ENCODE results near the gene IFNG-AS1.
A peak's percentile ranks its signal among the peaks of the same experiment; 100 is the strongest.

IFNG-AS1 gene

DNA sequence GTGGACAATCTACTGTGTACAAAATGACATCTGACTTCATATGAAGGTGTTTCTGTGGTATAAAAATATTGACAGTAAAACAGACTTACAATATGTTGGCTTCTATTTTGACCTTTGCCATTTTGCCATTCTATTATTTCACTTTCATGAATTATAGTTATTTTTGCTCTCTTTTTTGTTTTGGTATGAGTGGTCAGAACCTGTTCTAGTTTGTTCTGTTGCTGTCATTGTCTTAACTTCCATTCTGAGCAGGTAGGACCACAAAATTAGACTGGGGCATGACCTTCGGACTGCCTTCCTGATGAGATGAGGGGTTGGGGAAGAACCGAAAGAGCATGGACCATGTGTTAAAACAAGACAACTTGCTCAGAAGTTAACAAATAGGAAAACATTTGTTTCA lies 36.5 kb upstream of the IFNG-AS1 start:
- DNase-seq (ENCODE audit: low read depth), result peak; percentile 7
- TF ChIP-seq, protein P1, sequence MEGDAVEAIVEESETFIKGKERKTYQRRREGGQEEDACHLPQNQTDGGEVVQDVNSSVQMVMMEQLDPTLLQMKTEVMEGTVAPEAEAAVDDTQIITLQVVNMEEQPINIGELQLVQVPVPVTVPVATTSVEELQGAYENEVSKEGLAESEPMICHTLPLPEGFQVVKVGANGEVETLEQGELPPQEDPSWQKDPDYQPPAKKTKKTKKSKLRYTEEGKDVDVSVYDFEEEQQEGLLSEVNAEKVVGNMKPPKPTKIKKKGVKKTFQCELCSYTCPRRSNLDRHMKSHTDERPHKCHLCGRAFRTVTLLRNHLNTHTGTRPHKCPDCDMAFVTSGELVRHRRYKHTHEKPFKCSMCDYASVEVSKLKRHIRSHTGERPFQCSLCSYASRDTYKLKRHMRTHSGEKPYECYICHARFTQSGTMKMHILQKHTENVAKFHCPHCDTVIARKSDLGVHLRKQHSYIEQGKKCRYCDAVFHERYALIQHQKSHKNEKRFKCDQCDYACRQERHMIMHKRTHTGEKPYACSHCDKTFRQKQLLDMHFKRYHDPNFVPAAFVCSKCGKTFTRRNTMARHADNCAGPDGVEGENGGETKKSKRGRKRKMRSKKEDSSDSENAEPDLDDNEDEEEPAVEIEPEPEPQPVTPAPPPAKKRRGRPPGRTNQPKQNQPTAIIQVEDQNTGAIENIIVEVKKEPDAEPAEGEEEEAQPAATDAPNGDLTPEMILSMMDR (IDR thresholded peaks at IDR 0.05; ENCODE audit: insufficient read depth, low read depth, low read length, missing control alignments), result no peak
- H3K4me3 ChIP-seq (ENCODE audit: low read depth, low read length), result no peak overlapping the region

GRCh38 chr12:67957383-67957782 lies 31.9 kb upstream of the IFNG-AS1 start:
- TF ChIP-seq, protein P1 (IDR thresholded peaks at IDR 0.05; ENCODE audit: insufficient read depth, low read depth, low read length, missing control alignments), result no peak
- DNase-seq (ENCODE audit: low read depth), result no peak
- H3K4me3 ChIP-seq (ENCODE audit: low read depth, low read length), result no peak overlapping the region

DNA sequence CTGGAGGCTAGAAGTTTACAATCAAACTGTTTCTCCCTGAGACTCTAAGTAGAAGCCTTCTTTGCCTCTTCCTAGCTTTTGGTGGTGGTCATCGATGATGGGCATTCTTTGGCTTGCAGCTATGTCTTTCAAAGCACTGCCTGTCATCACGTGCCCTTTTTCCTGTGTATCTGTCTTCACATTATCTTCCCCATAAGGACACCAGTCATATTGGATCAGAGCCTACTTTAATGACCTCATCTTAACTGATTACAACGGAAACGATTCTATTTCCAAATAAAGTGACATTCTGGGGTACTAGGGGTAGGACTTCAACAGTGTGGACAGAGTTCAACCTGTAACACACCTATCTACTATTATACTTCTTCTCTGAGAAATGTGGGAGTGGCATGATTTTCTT lies 31.1 kb upstream of the IFNG-AS1 start:
- DNase-seq (ENCODE audit: low read depth), result no peak
- TF ChIP-seq, protein P1 (IDR thresholded peaks at IDR 0.05; ENCODE audit: insufficient read depth, low read depth, low read length, missing control alignments), result no peak
- no peak overlapping the region for H3K4me3 ChIP-seq (ENCODE audit: low read depth, low read length)

DNA sequence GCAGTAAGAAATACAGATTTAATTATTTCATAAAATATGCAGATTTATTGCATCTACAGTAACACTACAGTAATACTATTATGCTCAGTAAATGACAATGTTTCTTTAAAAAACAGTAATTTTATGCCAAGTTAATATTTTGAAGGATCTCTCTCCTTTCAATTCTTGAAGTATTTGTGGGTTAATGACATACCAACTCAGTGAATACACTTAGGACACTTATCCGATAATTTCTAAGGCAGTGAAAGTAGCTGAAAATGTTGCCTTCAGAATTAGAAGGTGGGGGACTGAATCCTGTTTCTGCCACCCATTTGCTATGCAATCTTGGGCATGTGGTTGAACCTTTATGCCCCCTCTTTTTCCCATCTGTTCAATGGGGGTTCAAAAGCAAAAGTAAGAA lies 24.8 kb upstream of the IFNG-AS1 start:
- TF ChIP-seq, protein P1 (IDR thresholded peaks at IDR 0.05; ENCODE audit: insufficient read depth, low read depth, low read length, missing control alignments), result no peak
- H3K4me3 ChIP-seq (ENCODE audit: low read depth, low read length), result no peak overlapping the region
- no peak for DNase-seq (ENCODE audit: low read depth)

DNA sequence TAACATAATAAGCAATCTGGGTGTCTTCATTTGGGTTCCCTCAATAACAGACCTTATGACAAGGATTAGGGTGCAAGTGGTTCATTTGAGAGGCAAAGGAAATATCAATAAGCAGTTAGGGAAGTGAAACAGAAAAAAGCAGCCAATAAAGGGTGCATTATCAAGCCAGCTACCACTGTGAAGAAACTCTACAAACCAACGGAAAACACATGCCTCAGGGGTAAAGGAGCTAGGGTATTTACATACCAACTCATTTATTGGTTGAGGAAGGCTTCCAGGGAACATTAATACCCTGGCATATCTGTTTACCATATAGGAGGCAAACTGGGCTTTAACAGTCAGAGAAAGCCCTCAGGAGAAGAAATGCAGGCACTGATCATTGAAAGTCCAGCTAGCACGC lies 22.7 kb upstream of the IFNG-AS1 start:
- TF ChIP-seq, protein P1 (IDR thresholded peaks at IDR 0.05; ENCODE audit: insufficient read depth, low read depth, low read length, missing control alignments), result no peak
- peak; percentile 18 for DNase-seq (ENCODE audit: low read depth)
- H3K4me3 ChIP-seq (ENCODE audit: low read depth, low read length), result no peak overlapping the region

GRCh38 chr12:67968321-67968720 lies 20.9 kb upstream of the IFNG-AS1 start:
- no peak for DNase-seq (ENCODE audit: low read depth)
- TF ChIP-seq, protein P1 (IDR thresholded peaks at IDR 0.05; ENCODE audit: insufficient read depth, low read depth, low read length, missing control alignments), result no peak
- no peak overlapping the region for H3K4me3 ChIP-seq (ENCODE audit: low read depth, low read length)

DNA sequence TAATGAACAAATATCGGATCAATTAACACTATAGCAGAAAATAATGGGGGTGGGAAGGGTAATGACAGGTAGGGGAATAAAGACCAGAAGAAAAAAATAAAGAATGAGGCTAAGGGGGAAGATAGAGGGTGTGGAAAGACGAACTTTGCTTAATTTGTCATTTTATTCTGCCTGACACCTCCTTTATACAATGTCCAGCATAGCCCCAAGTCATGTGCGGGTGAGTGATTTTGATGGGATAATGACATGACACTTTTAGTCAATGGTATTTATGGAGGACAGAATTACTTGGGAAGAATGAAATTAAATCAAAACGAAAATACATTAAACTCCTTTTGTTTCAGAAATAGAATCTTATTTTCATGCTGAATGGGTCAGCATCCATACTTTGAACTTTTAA lies 20.5 kb upstream of the IFNG-AS1 start:
- DNase-seq (ENCODE audit: low read depth), result no peak
- TF ChIP-seq, protein P1 (IDR thresholded peaks at IDR 0.05; ENCODE audit: insufficient read depth, low read depth, low read length, missing control alignments), result no peak
- H3K4me3 ChIP-seq (ENCODE audit: low read depth, low read length), result no peak overlapping the region

Measured in GM12865 (cell line).